GM21717 (cell line): ENCODE measurements around the gene MYEF2.

ENCODE experiments used
- ATAC-seq: cut with Tn5 transposase; IDR thresholded peaks from one replicate; pipeline ENCODE4 v1.9.1; 2021; ENCODE audit warnings: mild to moderate bottlenecking, moderate library complexity; ENCODE audit not compliant: unreplicated experiment

The MYEF2 gene

GRCh38 chr15:48089702-48090101 lies 88.4 kb downstream of the MYEF2 start:
- ATAC-seq, result no peak

- no peak for ATAC-seq
Observed at GRCh38 chr15:48087844-48088243, 90.3 kb downstream of the MYEF2 start.

DNA sequence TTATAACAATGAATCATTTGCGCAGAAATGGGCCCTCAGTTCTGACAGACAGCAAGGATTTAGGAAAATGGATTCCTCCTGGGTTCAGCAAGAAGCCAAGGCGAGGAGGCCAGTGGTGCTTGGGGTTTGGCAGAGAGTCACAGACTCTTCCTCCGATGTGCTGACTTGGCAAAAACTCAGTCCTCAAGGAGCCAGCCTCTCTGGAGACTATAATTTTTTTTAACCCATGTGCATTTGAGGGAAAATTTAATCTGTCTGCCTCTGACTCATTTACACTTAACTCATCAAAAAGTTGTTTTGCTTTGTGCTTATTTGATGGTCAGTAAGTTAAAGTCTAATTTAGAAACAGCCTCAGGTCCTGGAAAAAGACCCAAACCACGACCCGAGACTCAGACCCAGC lies 91.5 kb downstream of the MYEF2 start:
- ATAC-seq, result no peak

GRCh38 chr15:48086133-48086532 lies 92.0 kb downstream of the MYEF2 start:
- ATAC-seq, result no peak

DNA sequence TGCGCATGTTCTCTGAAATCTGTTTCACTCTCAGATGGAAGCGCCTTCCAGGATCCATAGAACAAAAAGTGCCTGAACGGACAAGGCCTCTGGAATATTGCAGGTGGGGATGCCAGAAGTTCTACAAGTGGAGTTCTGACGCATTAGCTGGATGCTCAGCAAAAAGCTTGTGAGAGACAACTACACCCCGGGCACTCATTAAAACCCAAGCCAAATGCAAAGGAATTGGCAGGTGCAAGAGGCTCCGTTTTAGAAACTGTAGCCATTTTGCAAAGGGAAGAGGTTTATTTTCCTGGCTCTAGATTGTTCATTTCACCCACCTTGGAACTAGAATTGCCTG lies 92.5 kb downstream of the MYEF2 start:
- no peak for ATAC-seq

GRCh38 chr15:48084759-48085590 lies 93.1 kb downstream of the MYEF2 start:
- ATAC-seq, result no peak
